Esophagus squamous epithelium (tissue), 4 donors: Measurements from ENCODE around the gene CAVIN1.

Experiments
- POLR2A ChIP-seq, 4 donors: fragments of 450-650 bp; IDR thresholded peaks; one replicate each; pipeline ENCODE4 v1.6.1; 2017; ENCODE audit warnings: antibody characterized with exemption in 4 of 4, mild to moderate bottlenecking in 4 of 4, moderate library complexity in 3 of 4
- TF ChIP-seq, protein P1 (sequence below), 6 experiments: fragments of 450-650 bp in 4 of 6; fragments of 200-600 bp in 2 of 6; sonication (generic) in 2 of 6; IDR thresholded peaks; one replicate each; pipeline ENCODE4 v1.5.1; 2016 to 2019; ENCODE audit warnings: antibody characterized with exemption in 6 of 6, mild to moderate bottlenecking in 4 of 6, moderate library complexity in 4 of 6

DNA sequence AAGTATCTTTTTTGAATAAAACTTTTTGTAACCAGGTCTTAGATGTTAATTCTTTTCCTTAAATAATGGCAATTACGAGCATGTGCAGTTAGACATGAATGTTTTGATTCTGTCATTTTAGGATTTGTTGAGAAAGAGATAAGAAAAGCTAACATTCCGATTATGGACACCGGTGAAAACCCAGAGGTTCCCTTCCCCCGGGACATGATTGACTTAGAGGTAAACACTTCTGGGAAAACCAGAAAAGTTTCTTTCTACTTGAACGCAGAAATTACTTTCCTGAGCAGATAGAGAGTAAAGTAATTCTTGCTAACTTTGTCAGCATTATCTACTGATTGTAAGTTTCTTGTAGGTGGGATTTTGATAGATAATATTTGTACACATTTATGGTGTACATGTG is 44.8 kb upstream of the CAVIN1 start:
- TF ChIP-seq, protein P1, sequence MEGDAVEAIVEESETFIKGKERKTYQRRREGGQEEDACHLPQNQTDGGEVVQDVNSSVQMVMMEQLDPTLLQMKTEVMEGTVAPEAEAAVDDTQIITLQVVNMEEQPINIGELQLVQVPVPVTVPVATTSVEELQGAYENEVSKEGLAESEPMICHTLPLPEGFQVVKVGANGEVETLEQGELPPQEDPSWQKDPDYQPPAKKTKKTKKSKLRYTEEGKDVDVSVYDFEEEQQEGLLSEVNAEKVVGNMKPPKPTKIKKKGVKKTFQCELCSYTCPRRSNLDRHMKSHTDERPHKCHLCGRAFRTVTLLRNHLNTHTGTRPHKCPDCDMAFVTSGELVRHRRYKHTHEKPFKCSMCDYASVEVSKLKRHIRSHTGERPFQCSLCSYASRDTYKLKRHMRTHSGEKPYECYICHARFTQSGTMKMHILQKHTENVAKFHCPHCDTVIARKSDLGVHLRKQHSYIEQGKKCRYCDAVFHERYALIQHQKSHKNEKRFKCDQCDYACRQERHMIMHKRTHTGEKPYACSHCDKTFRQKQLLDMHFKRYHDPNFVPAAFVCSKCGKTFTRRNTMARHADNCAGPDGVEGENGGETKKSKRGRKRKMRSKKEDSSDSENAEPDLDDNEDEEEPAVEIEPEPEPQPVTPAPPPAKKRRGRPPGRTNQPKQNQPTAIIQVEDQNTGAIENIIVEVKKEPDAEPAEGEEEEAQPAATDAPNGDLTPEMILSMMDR (IDR thresholded peaks at IDR 0.05): no peak
- no peak for TF ChIP-seq POLR2A (IDR thresholded peaks at IDR 0.05)
